ENCODE measurements around the gene UBR1. TPM values are rescaled to one million over a fixed set of nuclear protein-coding genes. Genes with fewer than 3 reads are reported as not detected.

UBR1 gene
- total and polyA plus RNA-seq, 8 donors = 4.6 to 19.8 (median 14.4) TPM

- FAIRE-seq = no peak
- Histone ChIP-seq H3K27ac (peak overlapping the region; percentile 73 to 87 (median 77)), H3K4me3 (peak overlapping the region; percentile 65 to 97 (median 96)), H3K9me3 (no peaks in the 10 kb centered on the region), H3K4me1 (peaks cover 0 to 6% (median 3%) of the 10 kb centered on the region in 3 donors), H3K36me3 (no peaks in the 10 kb centered on the region), H3K27me3 (no peaks in the 10 kb centered on the region)
- intact Hi-C loops (cut with DNase I) = loop anchor here in 1 of 3 donors (10.0 kb wide), 1 partner anchor 205 kb away; no protein-coding TSS in a partner anchor
- peak; percentile 28 to 48 (median 40) for ATAC-seq
- DNase-seq = peak in 3 of 6 donors; percentile 39 to 72 (median 55)
- 0 to 1% methylated on average over 35 to 40 of the region's 40 CpGs for WGBS, 2 donors
- no peak for TF ChIP-seq CTCF (IDR thresholded peaks at IDR 0.05)
These were observed 185.9 kb downstream of the UBR1 start for GRCh38 chr15:42919799-42920518.

- intact Hi-C loops (cut with DNase I) = no loop called here
- peak overlapping the region in 2 of 4 donors; percentile 73 to 87 for H3K27ac ChIP-seq
- ATAC-seq (no peak), FAIRE-seq (no peak), DNase-seq (no peak)
- no peaks in the 10 kb centered on the region for H3K9me3 ChIP-seq
- TF ChIP-seq CTCF (IDR thresholded peaks at IDR 0.05) = no peak
- 46 to 54% methylated on average over 2 of the region's 2 CpGs for WGBS, 2 donors
- H3K27me3 ChIP-seq = no peaks in the 10 kb centered on the region
- H3K4me1 ChIP-seq = peaks cover 0 to 6% (median 3%) of the 10 kb centered on the region in 3 donors
- no peaks in the 10 kb centered on the region for H3K36me3 ChIP-seq
- H3K4me3 ChIP-seq = peak overlapping the region in 2 of 4 donors; percentile 95 to 97
These were observed 186.5 kb downstream of the UBR1 start for GRCh38 chr15:42919308-42919707.

- Histone ChIP-seq H3K36me3 (no peaks in the 10 kb centered on the region), H3K9me3 (no peaks in the 10 kb centered on the region), H3K4me1 (peaks cover 0 to 6% (median 3%) of the 10 kb centered on the region in 3 donors), H3K27ac (no peak overlapping the region), H3K27me3 (no peaks in the 10 kb centered on the region), H3K4me3 (no peak overlapping the region)
- intact Hi-C loops (cut with DNase I) = no loop called here
- ATAC-seq (no peak), FAIRE-seq (no peak), DNase-seq (no peak)
- no peak for TF ChIP-seq CTCF (IDR thresholded peaks at IDR 0.05)
- 82 to 87% methylated on average over 5 of the region's 5 CpGs for WGBS, 2 donors
These were observed 187.8 kb downstream of the UBR1 start for GRCh38 chr15:42918047-42918446.

- no peaks in the 10 kb centered on the region for H3K9me3 ChIP-seq
- 89 to 93% methylated on average over 3 of the region's 3 CpGs for WGBS, 2 donors
- no peak for FAIRE-seq
- H3K36me3 ChIP-seq = no peaks in the 10 kb centered on the region
- H3K27me3 ChIP-seq = no peaks in the 10 kb centered on the region
- no peak for DNase-seq
- H3K27ac ChIP-seq = no peak overlapping the region
- peaks cover 0 to 6% (median 3%) of the 10 kb centered on the region in 3 donors for H3K4me1 ChIP-seq
- no peak for ATAC-seq
- intact Hi-C loops (cut with DNase I) = no loop called here
- no peak overlapping the region for H3K4me3 ChIP-seq
- no peak for TF ChIP-seq CTCF (IDR thresholded peaks at IDR 0.05)
These were observed 190.1 kb downstream of the UBR1 start for GRCh38 chr15:42915654-42916315.
